Right atrium auricular region (tissue), 2 donors: ENCODE data around the gene SOHLH2. TPM values are rescaled to one million over a fixed set of nuclear protein-coding genes. Genes with fewer than 3 reads are reported as not detected.

Experiments
- DNase-seq: peaks from one replicate; pipeline ENCODE4 v3.0.0-alpha.2; 2019; ENCODE audit warnings: low spot score
- H3K27ac ChIP-seq, 2 donors: fragments of 200-600 bp; sonication (generic); 1 replicate in 1 of 2; 2 replicates in 1 of 2; pipeline ENCODE4 v1.5.1; 2016 to 2019
- H3K27me3 ChIP-seq, 2 donors: fragments of 200-600 bp; sonication (generic); one replicate each; pipeline versions ENCODE4 v1.5.1 to v1.6.0; 2017 to 2019
- H3K36me3 ChIP-seq: fragments of 200-600 bp; sonication (generic); one replicate; pipeline ENCODE4 v1.5.1; 2016
- H3K4me1 ChIP-seq, 2 donors: fragments of 200-600 bp; sonication (generic); one replicate each; pipeline versions ENCODE4 v1.5.1 to v1.6.0; 2017 to 2019
- H3K4me3 ChIP-seq, 2 donors: fragments of 200-600 bp; sonication (generic); 1 replicate in 1 of 2; 2 replicates in 1 of 2; pipeline ENCODE4 v1.5.1; 2017 to 2019; ENCODE audit warnings: mild to moderate bottlenecking in 1 of 2, moderate library complexity in 1 of 2
- H3K9me3 ChIP-seq, 2 donors: fragments of 200-600 bp; sonication (generic); one replicate each; pipeline ENCODE4 v1.5.1; 2019
- CTCF ChIP-seq, 2 donors: fragments of 200-600 bp; sonication (generic); IDR thresholded peaks; one replicate each; pipeline ENCODE4 v1.5.1; 2019; ENCODE audit warnings: antibody characterized with exemption in 2 of 2
- total RNA-seq, 2 donors: library from RNA; depleted of rRNA; stranded (reverse); fragments of >200 nt; gene quantifications; one replicate each; pipeline ENCODE4 v1.1.0, GENCODE V29; 2016

SOHLH2 gene
- total RNA-seq, 2 donors from 2014 or later = 0.20 TPM; not detected in 1

- peaks cover 0 to 5% of the 10 kb centered on the region in 2 donors for H3K9me3 ChIP-seq
- H3K27me3 ChIP-seq = no peaks in the 10 kb centered on the region
- no peaks in the 10 kb centered on the region for H3K36me3 ChIP-seq
- peak overlapping the region; percentile 35 to 36 for H3K4me3 ChIP-seq
- H3K4me1 ChIP-seq = peaks cover 0 to 10% of the 10 kb centered on the region in 2 donors
- DNase-seq = no peak
- no peak for TF ChIP-seq CTCF (IDR thresholded peaks at IDR 0.05)
- H3K27ac ChIP-seq = peak overlapping the region in 1 of 2 donors; percentile 17
Measured at GRCh38 chr13:36154567-36155291, 59.6 kb downstream of the SOHLH2 start.

GRCh38 chr13:36151591-36151990, 62.8 kb downstream of the SOHLH2 start:
- DNase-seq = no peak
- no peak for TF ChIP-seq CTCF (IDR thresholded peaks at IDR 0.05)

GRCh38 chr13:36148446-36148845, 65.9 kb downstream of the SOHLH2 start:
- no peak for TF ChIP-seq CTCF (IDR thresholded peaks at IDR 0.05)
- H3K9me3 ChIP-seq = peaks cover 0 to 21% of the 10 kb centered on the region in 2 donors
- H3K27ac ChIP-seq = no peak overlapping the region
- no peak overlapping the region for H3K4me3 ChIP-seq
- H3K27me3 ChIP-seq = no peaks in the 10 kb centered on the region
- DNase-seq = no peak
- no peaks in the 10 kb centered on the region for H3K4me1 ChIP-seq
- H3K36me3 ChIP-seq = no peaks in the 10 kb centered on the region

More at GRCh38 chr13:36151591-36151990, 62.8 kb downstream of the SOHLH2 start:
- peaks cover 0 to 10% of the 10 kb centered on the region in 2 donors for H3K4me1 ChIP-seq
- no peak overlapping the region for H3K4me3 ChIP-seq
- no peaks in the 10 kb centered on the region for H3K36me3 ChIP-seq
- H3K27ac ChIP-seq = no peak overlapping the region
- H3K9me3 ChIP-seq = peaks cover 0 to 5% of the 10 kb centered on the region in 2 donors
- no peaks in the 10 kb centered on the region for H3K27me3 ChIP-seq

- DNase-seq = no peak
- no peaks in the 10 kb centered on the region for H3K4me1 ChIP-seq
- peaks cover 0 to 21% of the 10 kb centered on the region in 2 donors for H3K9me3 ChIP-seq
- H3K36me3 ChIP-seq = no peaks in the 10 kb centered on the region
- H3K27me3 ChIP-seq = no peaks in the 10 kb centered on the region
- no peak for TF ChIP-seq CTCF (IDR thresholded peaks at IDR 0.05)
- H3K4me3 ChIP-seq = no peak overlapping the region
- H3K27ac ChIP-seq = no peak overlapping the region
Measured at GRCh38 chr13:36147330-36147729, 67.0 kb downstream of the SOHLH2 start.

GRCh38 chr13:36146511-36147269, 67.7 kb downstream of the SOHLH2 start:
- TF ChIP-seq CTCF (IDR thresholded peaks at IDR 0.05) = no peak
- H3K9me3 ChIP-seq = peaks cover 0 to 21% of the 10 kb centered on the region in 2 donors
- peak overlapping the region; percentile 19 to 26 for H3K27ac ChIP-seq
- DNase-seq = no peak
- H3K4me1 ChIP-seq = no peaks in the 10 kb centered on the region
- no peak overlapping the region for H3K4me3 ChIP-seq
- H3K36me3 ChIP-seq = no peaks in the 10 kb centered on the region
- no peaks in the 10 kb centered on the region for H3K27me3 ChIP-seq
